Bronchial epithelial cell (primary cell): Measurements from ENCODE around the gene CD69. TPM values are rescaled to one million over a fixed set of nuclear protein-coding genes. Genes with fewer than 3 reads are reported as not detected.
A peak's percentile ranks its signal among the peaks of the same experiment; 100 is the strongest.

Experiments
- DNase-seq: peaks from one replicate; pipeline ENCODE4 v3.0.0-alpha.2; 2010; ENCODE audit warnings: low read depth
- FAIRE-seq: peaks from 2 replicates; lab custom pipeline; 2011; peaks lifted over from hg19 to GRCh38; lab: Jason Lieb, UNC
- H3K27me3 ChIP-seq: 2 replicates; pipeline ENCODE4 v1.5.1; 2011; ENCODE audit warnings: low read length; ENCODE audit not compliant: control insufficient read depth, insufficient read depth
- H3K36me3 ChIP-seq: 2 replicates; pipeline ENCODE4 v1.5.1; 2011; ENCODE audit warnings: low read length; ENCODE audit not compliant: control insufficient read depth, insufficient read depth
- H3K4me3 ChIP-seq: 2 replicates; pipeline ENCODE4 v1.5.1; 2011; ENCODE audit warnings: mild to moderate bottlenecking, low read depth, low read length, control low read depth
- CTCF ChIP-seq: IDR thresholded peaks from 2 replicates; pipeline ENCODE4 v1.5.1; 2011; ENCODE audit warnings: mild to moderate bottlenecking, moderate library complexity, low read length, control low read depth, inconsistent platforms; ENCODE audit not compliant: insufficient read depth, severe bottlenecking
- total RNA-seq: library from RNA; depleted of rRNA; stranded (reverse); fragments of >200 nt; gene quantifications from 2 replicates; pipeline ENCODE4 v1.2.1, GENCODE V29; 2014

Gene CD69
- total RNA-seq: not detected in 2 replicates

DNA sequence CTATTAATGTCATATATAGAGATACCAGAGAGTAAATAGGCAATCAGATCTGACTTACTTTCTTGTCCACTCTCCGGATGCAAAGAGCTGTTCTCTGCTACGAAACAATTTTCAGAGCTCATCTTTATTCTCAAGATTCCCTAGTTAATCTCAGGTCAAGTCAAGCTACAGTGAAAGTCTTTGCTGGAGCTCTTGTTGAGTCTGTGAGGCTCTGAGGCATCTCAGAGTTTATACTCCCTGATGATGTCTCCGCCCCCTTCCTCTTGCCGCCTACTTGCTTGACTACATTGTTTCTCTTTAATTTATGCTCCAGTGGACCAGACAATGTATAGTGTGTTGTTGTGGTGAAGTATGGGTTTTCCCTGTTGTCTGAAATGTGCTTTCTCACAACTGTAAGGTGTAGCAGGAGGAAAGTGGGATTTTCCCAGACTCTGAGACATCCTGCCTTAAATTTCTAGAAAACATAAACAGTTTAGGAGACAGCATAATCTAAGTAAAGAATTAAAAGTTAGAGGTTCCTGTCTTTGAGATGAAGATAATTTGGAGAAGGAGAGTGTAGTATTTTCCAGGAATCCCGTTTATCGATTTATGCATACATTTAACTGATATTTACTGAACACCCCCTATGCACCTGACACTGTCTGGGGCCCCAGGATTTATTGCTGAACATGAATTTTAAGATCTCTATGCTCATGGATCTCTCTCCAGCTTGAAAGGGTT, at the start of gene CD69:
Gene CD69, minus strand, starts transcription at position 203 of the 720 bp plus-strand sequence. Its CDS starts 81 bp downstream, at position 122.
- no peak for FAIRE-seq
- Histone ChIP-seq H3K27me3 (no peaks in the 10 kb centered on the region), H3K36me3 (no peaks in the 10 kb centered on the region), H3K4me3 (no peak within 1 kb of the TSS)
- no peak for DNase-seq
- no peak for TF ChIP-seq CTCF

DNA sequence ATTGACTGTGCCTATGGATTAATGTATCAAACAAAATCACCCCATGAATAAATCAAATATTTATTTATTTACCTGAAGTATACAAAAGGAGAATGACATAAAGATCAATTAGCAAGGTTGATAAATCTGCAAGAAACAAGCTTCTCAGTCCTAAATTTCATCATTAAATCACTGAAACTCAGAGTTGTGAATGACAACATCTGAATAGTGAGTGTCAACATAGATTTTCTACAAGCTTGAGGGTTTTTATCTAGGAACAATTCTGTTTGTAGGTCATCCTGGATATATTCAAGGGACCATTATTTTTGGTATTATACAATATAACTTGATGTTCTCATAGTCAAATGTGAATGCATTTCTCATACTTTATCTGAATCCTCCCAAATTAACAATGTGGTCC, 49.2 kb upstream of the CD69 start:
- Histone ChIP-seq H3K36me3 (no peaks in the 10 kb centered on the region), H3K4me3 (no peak overlapping the region), H3K27me3 (peaks cover 3% of the 10 kb centered on the region)
- no peak for TF ChIP-seq CTCF
- no peak for FAIRE-seq
- no peak for DNase-seq

GRCh38 chr12:9809338-9809737, 48.6 kb upstream of the CD69 start:
- DNase-seq (no peak), FAIRE-seq (no peak)
- no peak for TF ChIP-seq CTCF

GRCh38 chr12:9808504-9808903, 47.8 kb upstream of the CD69 start:
- no peaks in the 10 kb centered on the region for H3K36me3 ChIP-seq
- DNase-seq: peak; percentile 64

More at GRCh38 chr12:9809338-9809737, 48.6 kb upstream of the CD69 start:
- H3K36me3 ChIP-seq: no peaks in the 10 kb centered on the region
- H3K4me3 ChIP-seq: no peak overlapping the region
- H3K27me3 ChIP-seq: peaks cover 3% of the 10 kb centered on the region

DNA sequence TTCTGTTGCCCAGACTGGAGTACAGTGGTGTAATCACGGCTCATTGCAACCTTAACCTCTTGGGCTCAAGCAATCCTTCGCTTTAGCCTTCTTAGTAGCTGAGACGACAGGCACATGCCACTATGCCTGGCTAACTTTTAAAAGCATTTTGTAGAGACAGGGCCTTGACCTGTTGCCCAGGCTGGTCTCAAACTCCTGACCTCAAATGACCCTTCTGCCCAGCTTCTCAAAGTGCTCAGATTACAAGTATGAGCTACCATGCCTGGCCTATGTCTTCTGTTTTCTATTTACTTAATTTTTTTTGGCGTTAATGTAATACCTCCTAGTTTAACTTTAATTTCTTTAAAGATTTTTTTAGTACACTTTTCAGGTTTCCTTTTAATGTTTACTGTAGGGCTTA, 46.0 kb upstream of the CD69 start:
- no peak for FAIRE-seq
- no peak for TF ChIP-seq CTCF
- H3K4me3 ChIP-seq: no peak overlapping the region
- no peaks in the 10 kb centered on the region for H3K27me3 ChIP-seq
- no peak for DNase-seq
- no peaks in the 10 kb centered on the region for H3K36me3 ChIP-seq

More at GRCh38 chr12:9808504-9808903, 47.8 kb upstream of the CD69 start:
- H3K4me3 ChIP-seq: no peak overlapping the region
- FAIRE-seq: no peak
- peaks cover under 1% of the 10 kb centered on the region for H3K27me3 ChIP-seq
- no peak for TF ChIP-seq CTCF
